CD4-positive, alpha-beta T cell treated with Interleukin-15 for 1 hour (primary cell): ENCODE results near the gene TMPRSS11B.
"Not testable (repeated sequence)": the region's sequence is repeated elsewhere in the genome, so short reads cannot be mapped to it uniquely, and the experiment has no call there.

ENCODE experiments used
- DNase-seq: peaks from one replicate; pipeline ENCODE4 v3.0.0-alpha.2; 2020

TMPRSS11B gene

GRCh38 chr4:68218044-68218443 lies 27.4 kb downstream of the TMPRSS11B start:
- no peak for DNase-seq

GRCh38 chr4:68216501-68216900 lies 29.0 kb downstream of the TMPRSS11B start:
- no peak for DNase-seq

- no peak for DNase-seq
Observed at GRCh38 chr4:68209003-68209402, 36.5 kb downstream of the TMPRSS11B start.

GRCh38 chr4:68194305-68194704 lies 51.2 kb downstream of the TMPRSS11B start:
- not testable (repeated sequence) for DNase-seq

GRCh38 chr4:68193194-68193593 lies 52.3 kb downstream of the TMPRSS11B start:
- DNase-seq = no peak

GRCh38 chr4:68187145-68187544 lies 58.3 kb downstream of the TMPRSS11B start:
- DNase-seq = no peak

GRCh38 chr4:68184923-68185322 lies 60.6 kb downstream of the TMPRSS11B start:
- no peak for DNase-seq

GRCh38 chr4:68183417-68183816 lies 62.1 kb downstream of the TMPRSS11B start:
- DNase-seq = no peak

GRCh38 chr4:68182382-68182820 lies 63.1 kb downstream of the TMPRSS11B start:
- no peak for DNase-seq

- DNase-seq = no peak
Observed at GRCh38 chr4:68180849-68181526, 64.5 kb downstream of the TMPRSS11B start.

- DNase-seq = no peak
Observed at GRCh38 chr4:68176904-68177303, 68.6 kb downstream of the TMPRSS11B start.
